ENCODE results near the gene SULT2B1.

The SULT2B1 gene

GRCh38 chr19:48635966-48636858, 84.2 kb downstream of the SULT2B1 start:
- peak; percentile 32 to 76 (median 55) for DNase-seq

GRCh38 chr19:48636859-48637448, 85.0 kb downstream of the SULT2B1 start, which contains the start of gene DBP:
TSS of gene DBP (minus strand) at chr19:48637379. CDS start at chr19:48636994, 385 bp downstream.
- peak; percentile 53 to 79 (median 64) for DNase-seq

GRCh38 chr19:48637449-48637947, 85.5 kb downstream of the SULT2B1 start:
- peak; percentile 99 to 100 (median 99) for DNase-seq

- peak; percentile 86 to 93 (median 92) for DNase-seq
Observed at GRCh38 chr19:48637948-48638830, 86.2 kb downstream of the SULT2B1 start.

- DNase-seq: no peak
Observed at GRCh38 chr19:48638831-48639381, 86.9 kb downstream of the SULT2B1 start.

- no peak for DNase-seq
Observed at GRCh38 chr19:48639483-48640375, 87.8 kb downstream of the SULT2B1 start.

GRCh38 chr19:48641850-48642249, 89.9 kb downstream of the SULT2B1 start:
- DNase-seq: no peak

- no peak for DNase-seq
Observed at GRCh38 chr19:48642862-48643261, 90.9 kb downstream of the SULT2B1 start.

GRCh38 chr19:48644355-48644754, 92.4 kb downstream of the SULT2B1 start:
- DNase-seq: no peak

GRCh38 chr19:48644839-48645619, 93.1 kb downstream of the SULT2B1 start:
- DNase-seq: peak; percentile 73 to 86 (median 80)

- DNase-seq: peak in 3 of 4 experiments; percentile 41 to 56 (median 41)
Observed at GRCh38 chr19:48645620-48646000, 93.6 kb downstream of the SULT2B1 start.

GRCh38 chr19:48646001-48646721, 94.2 kb downstream of the SULT2B1 start, which contains the start of gene CA11:
TSS of gene CA11 (minus strand) at chr19:48646187. CDS start at chr19:48645632, 555 bp downstream.
- peak; percentile 80 to 93 (median 88) for DNase-seq

GRCh38 chr19:48646722-48647216, 94.8 kb downstream of the SULT2B1 start:
- no peak for DNase-seq

GRCh38 chr19:48648134-48648533, 96.2 kb downstream of the SULT2B1 start:
- DNase-seq: no peak

All from suppressor macrophage (primary cell).